HG03025 (cell line): ENCODE measurements around the gene MEST.
"Not testable (repeated sequence)": the region's sequence is repeated elsewhere in the genome, so short reads cannot be mapped to it uniquely, and the experiment has no call there.

Source experiments
- ATAC-seq: cut with Tn5 transposase; IDR thresholded peaks from one replicate; pipeline ENCODE4 v1.9.1; 2021; ENCODE audit warnings: mild to moderate bottlenecking, moderate library complexity; ENCODE audit not compliant: unreplicated experiment, low FRiP score

The MEST gene

DNA sequence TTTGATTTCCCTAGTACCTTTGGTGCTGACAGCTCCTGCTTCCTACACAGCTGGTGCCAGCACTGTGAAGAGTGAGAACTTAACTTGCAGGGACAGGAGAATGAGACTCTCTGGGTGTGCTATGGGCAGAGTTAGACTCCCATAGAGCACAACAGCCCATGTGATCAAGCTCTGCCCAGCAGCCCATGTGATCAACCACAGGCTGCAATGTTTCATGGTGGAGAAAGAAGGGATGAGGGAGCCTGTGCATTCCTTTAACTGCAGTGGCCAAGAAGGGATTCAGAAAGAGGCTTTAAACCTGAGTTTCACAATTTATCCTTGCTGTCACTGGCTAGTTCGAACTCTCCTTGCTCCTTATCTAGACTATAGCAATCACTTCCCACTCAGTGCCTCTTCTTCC lies 10.0 kb upstream of the MEST start:
- no peak for ATAC-seq

DNA sequence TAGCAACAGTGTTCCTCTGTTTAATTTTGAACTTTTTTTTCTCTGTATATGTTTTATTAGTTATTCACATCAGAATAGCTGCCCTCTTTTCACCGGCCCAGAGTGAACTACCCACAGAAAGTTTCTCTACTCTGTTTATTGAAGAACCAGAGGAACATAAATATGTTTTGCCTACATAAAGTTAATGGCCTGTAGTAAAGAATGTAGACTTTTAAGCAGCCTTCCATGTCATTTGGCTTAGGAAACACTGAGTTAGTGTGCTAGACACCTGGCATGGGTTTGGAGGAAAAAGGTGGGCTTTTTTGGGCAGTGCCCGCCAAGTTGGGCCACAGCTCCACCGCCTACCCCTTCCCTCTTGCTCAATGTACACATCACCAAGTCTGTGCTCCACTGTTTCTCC lies 8.9 kb upstream of the MEST start:
- ATAC-seq, result no peak

- no peak for ATAC-seq
These were observed 6.2 kb upstream of the MEST start for GRCh38 chr7:130485734-130486113.

GRCh38 chr7:130486114-130486953 lies 5.6 kb upstream of the MEST start:
- no peak for ATAC-seq

DNA sequence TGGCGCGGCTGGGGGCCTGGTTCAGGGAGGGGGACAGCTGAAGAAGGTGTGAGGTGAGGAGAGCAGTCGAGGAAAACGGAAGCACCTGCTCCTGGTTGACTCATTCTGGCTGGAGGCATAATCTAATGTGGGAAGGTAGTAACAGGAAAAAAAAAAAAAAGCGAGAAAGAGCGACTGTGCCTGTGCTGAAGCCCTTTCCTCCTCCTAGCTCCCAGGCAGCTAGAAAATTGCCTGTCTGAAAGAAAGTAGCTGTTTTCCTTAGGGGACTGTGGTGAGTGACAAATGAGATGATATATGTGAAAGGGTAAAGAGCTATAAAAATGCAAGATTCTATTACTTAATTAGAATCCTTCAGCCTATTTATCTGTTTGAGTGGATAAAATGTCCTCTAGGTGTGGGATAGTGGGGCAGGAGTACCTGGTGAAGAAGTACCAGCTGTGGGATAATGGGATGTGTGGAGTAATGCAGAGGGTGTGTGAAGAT lies 4.9 kb upstream of the MEST start:
- ATAC-seq, result no peak

GRCh38 chr7:130488392-130489139 lies 3.3 kb upstream of the MEST start:
- ATAC-seq, result no peak

DNA sequence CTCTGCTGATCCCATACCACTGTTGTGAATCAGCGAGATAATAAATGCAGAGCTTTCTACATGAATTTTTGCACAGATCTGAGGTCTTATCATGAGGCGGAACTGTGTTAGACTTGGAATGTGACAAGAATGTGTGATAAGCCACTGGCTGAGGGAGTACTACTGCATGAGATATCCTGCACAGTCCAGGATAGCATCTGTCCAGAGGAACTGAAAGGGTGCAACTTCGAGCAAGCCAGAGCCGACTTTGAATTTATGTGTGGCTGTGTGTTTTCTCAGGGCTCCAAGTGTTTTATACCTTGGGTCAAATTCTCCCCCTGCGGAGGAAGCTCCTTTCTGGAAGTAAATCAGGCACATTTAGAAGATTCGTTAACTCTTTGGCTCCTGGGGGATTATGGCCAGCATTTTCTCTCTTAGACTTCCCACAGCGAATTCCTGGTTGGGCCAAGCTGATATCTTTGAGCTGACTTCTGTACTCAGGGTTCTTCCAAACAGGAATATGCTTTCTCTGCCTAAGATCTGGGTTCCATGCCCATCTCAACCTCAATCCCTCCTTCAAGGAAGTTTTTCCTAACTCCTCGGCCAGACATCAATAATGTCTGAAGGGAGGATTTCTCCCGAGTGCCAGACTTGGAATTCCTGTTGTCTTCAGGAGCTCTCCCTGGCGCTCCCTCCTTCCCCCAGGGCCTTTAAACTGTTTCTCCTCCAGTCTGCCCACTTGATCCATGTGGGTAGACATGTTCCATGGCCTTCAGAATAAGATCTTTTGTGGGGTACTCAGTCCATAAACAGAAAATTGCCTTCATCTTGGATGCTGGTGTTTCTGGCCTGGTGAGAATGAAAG lies 2.5 kb upstream of the MEST start:
- no peak for ATAC-seq

- ATAC-seq, result no peak
These were observed 1.5 kb upstream of the MEST start for GRCh38 chr7:130490311-130490791.

GRCh38 chr7:130490888-130491804 lies 739 bp upstream of the MEST start:
- ATAC-seq, result no peak

DNA sequence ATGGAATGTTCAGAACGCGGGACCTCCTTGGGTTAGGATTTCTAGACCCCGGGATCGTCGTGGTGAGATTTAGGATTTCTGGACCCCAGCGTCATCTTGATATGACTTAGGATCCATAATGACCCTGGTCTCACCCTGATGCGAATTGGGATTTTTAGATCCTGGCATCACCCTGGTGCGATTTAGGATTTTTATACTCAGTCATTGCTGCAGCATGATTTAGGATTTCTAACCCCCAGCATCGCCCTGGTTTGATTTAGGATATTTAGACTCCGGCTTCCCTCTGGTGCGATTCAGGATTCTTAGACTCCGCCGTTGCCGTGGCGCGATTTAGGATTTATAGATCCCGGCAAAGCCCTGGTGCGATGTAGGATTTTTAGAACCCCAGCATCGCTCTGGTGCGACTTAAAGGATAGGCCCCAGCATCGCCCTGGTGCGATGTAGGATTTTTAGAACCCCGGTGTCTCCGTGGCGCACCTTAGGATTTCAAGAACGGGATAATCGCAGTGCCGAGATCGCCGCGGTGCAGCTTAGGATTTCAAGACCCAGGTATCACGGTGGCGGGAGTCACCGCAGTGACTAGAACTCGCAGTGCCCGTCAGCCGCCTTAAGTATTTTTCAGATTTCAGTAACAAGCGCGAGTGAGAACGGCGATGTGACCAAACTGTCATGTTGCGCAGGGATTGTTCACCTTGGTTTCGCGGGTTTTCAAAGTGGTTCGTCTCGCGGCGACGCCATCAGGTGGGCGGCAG lies 814 bp downstream of the MEST start:
- no peak for ATAC-seq

DNA sequence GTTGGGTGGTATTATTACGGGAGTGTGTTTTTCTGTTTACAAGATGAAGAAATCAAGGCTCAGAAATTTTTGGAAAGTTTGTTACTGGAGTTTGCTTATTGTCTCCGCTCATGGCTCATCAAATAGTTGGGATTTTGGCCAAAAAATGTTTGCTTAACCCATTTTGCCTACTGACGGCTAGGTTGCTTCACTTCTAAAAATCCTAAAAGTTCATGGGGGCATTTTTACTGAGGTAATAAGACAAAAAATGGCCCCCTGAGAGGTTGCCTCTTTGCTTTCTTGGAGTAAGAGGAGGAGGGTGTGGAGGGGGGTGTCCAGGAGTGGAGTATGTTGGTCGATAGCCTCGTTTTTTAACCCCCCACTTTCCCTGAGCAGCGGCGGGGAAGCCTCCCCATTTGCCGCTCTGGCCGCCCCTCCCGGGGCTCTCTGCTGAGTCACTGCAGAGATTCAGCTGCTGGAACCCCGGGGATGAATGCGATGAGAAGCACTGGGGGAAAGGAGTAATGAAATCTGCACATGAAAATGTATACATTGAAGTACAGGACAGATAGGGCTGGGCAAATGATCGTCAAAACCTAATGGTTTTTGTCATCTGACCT lies 1.5 kb downstream of the MEST start:
- no peak for ATAC-seq

GRCh38 chr7:130494431-130494858 lies 2.6 kb downstream of the MEST start:
- no peak for ATAC-seq

DNA sequence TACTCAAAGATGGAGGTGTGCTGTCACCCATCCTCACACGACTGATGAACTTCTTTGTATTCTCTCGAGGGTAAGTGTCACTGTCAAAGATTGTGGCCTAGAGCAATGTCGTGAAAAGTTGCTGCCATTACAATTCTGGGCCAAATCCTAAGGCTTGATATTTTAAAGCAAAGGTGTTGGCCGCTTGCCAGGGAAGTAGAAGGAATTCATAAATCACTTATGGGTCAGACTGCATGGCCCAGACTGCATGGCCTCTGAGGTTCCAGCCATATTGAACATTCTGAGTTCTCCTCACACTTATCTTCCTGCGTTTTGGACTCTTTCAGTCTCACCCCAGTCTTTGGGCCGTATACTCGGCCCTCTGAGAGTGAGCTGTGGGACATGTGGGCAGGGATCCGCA lies 8.6 kb downstream of the MEST start:
- no peak for ATAC-seq

GRCh38 chr7:130500910-130501309 lies 9.0 kb downstream of the MEST start:
- ATAC-seq, result no peak

- ATAC-seq, result no peak
These were observed 13.9 kb downstream of the MEST start for GRCh38 chr7:130505753-130506152.

- no peak for ATAC-seq
These were observed 14.5 kb downstream of the MEST start for GRCh38 chr7:130506358-130506757.

- ATAC-seq, result not testable (repeated sequence)
These were observed 20.2 kb downstream of the MEST start for GRCh38 chr7:130512038-130512437.

DNA sequence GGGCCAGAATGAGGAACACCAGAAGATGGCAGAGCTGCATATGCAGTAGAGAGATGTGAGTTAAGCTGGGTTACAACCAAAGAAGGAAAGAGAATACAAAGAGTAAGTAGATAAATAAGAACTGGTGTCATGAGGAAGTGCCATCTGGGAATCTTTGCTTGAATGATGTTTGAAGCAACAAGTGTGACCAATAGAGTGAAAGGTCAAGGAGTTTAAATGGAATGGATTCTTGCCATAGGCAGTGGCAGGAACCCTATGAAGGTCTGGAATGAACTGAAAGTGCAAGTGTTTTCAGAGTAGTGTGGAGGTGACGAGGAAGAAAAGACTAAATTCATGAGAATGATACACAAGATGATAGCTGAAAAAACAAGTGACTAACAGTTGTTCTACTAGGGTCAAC lies 21.6 kb downstream of the MEST start:
- no peak for ATAC-seq
